ENCODE results near the gene ZEB2. TPM values are rescaled to one million over a fixed set of nuclear protein-coding genes. Genes with fewer than 3 reads are reported as not detected.
A peak's percentile ranks its signal among the peaks of the same experiment; 100 is the strongest.

ZEB2 gene
- total RNA-seq, 1 experiment from 2014 or later: 1.1 TPM

GRCh38 chr2:144526831-144527230 lies 6.9 kb upstream of the ZEB2 start:
- no peak for ATAC-seq
- H3K9me3 ChIP-seq (ENCODE audit: control insufficient read depth, insufficient read depth, low read depth, low read length): no peaks in the 10 kb centered on the region
- H3K4me1 ChIP-seq (ENCODE audit: control insufficient read depth, insufficient read depth, low read length): peaks cover 6% of the 10 kb centered on the region; the same call in 1 of the 2 replicates
- H3K36me3 ChIP-seq (ENCODE audit: control insufficient read depth, insufficient read depth, low read length): no peaks in the 10 kb centered on the region
- peaks cover 27% of the 10 kb centered on the region for H3K27me3 ChIP-seq (ENCODE audit: control insufficient read depth, insufficient read depth, low read length)
- in situ Hi-C loops (cut with HindIII; ENCODE audit: low pct_unique_long_range_greater_than_20kb, low sequenced_read_pairs): no loop called here
- POLR2A ChIA-PET: no interaction called here
- no peak for DNase-seq (ENCODE audit: low read depth, low spot score)
- CTCF ChIA-PET: no interaction called here
- BruUV-seq (replicated peaks): no TSS peak
- no peak for TF ChIP-seq SIN3A (IDR thresholded peaks at IDR 0.05; ENCODE audit: borderline replicate concordance, insufficient read depth, low read depth, low read length)
- no peak for TF ChIP-seq POLR2AphosphoS5 (IDR thresholded peaks at IDR 0.05; ENCODE audit: low read depth, low read length)
- TF ChIP-seq REST (IDR thresholded peaks at IDR 0.05; ENCODE audit: insufficient read depth in 1 of 2, low read depth in 2 of 2, low read length in 1 of 2): no peak
- no peak for TF ChIP-seq CTCF (IDR thresholded peaks at IDR 0.05)
- TF ChIP-seq TCF7L2 (IDR thresholded peaks at IDR 0.05; ENCODE audit: low read depth, low read length): no peak
- H3K27ac ChIP-seq (ENCODE audit: low read length): no peak overlapping the region
- no peak overlapping the region for H3K4me3 ChIP-seq (ENCODE audit: low read depth in 2 of 2, low read length in 2 of 2)
- intact Hi-C loops (cut with micrococcal nuclease; ENCODE audit: unreplicated experiment): no loop called here

GRCh38 chr2:144524118-144525009 lies 4.4 kb upstream of the ZEB2 start:
- no peak for ATAC-seq
- H3K4me3 ChIP-seq (ENCODE audit: low read depth in 2 of 2, low read length in 2 of 2): peak overlapping the region; percentile 23 to 33; a peak in 2 of 4 replicates
- H3K36me3 ChIP-seq (ENCODE audit: control insufficient read depth, insufficient read depth, low read length): no peaks in the 10 kb centered on the region
- CTCF ChIA-PET: interaction anchor here (0.6 kb wide), 1 partner anchor 151 kb away, joined by 4 read pairs; no protein-coding TSS in a partner anchor
- no TSS peak for BruUV-seq (replicated peaks)
- TF ChIP-seq TCF7L2 (IDR thresholded peaks at IDR 0.05; ENCODE audit: low read depth, low read length) (no peak), SIN3A (IDR thresholded peaks at IDR 0.05; ENCODE audit: borderline replicate concordance, insufficient read depth, low read depth, low read length) (no peak), REST (IDR thresholded peaks at IDR 0.05; ENCODE audit: insufficient read depth in 1 of 2, low read depth in 2 of 2, low read length in 1 of 2) (no peak), POLR2AphosphoS5 (IDR thresholded peaks at IDR 0.05; ENCODE audit: low read depth, low read length) (no peak), CTCF (IDR thresholded peaks at IDR 0.05) (no peak)
- no peaks in the 10 kb centered on the region for H3K9me3 ChIP-seq (ENCODE audit: control insufficient read depth, insufficient read depth, low read depth, low read length)
- intact Hi-C loops (cut with micrococcal nuclease; ENCODE audit: unreplicated experiment): no loop called here
- in situ Hi-C loops (cut with HindIII; ENCODE audit: low pct_unique_long_range_greater_than_20kb, low sequenced_read_pairs): no loop called here
- POLR2A ChIA-PET: no interaction called here
- peaks cover 11% of the 10 kb centered on the region; the same call in 1 of the 2 replicates for H3K4me1 ChIP-seq (ENCODE audit: control insufficient read depth, insufficient read depth, low read length)
- H3K27me3 ChIP-seq (ENCODE audit: control insufficient read depth, insufficient read depth, low read length): peaks cover 40% of the 10 kb centered on the region
- no peak for DNase-seq (ENCODE audit: low read depth, low spot score)
- H3K27ac ChIP-seq (ENCODE audit: low read length): no peak overlapping the region

All from Panc1 (cell line).